ENCODE measurements around the gene ADAMTSL3.

DNA sequence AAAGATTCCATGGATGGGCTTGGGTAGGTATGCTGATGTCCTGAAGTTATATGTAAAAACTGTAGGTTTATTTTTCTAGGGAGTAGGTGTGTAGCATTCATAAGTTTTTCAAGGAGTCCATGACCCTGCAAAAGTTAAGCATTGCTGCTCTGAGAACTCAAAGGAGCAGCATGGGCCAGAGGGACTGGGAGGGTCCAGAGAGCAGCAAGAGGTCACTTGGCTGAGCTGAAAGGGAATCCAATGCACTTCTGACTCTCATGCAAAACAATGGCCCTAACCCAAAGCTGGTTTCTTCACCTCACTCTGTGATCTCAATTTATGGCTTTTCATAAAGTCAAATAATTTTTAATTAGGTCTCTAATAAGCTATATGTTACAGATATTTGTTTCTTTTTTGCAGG, 383.4 kb downstream of the ADAMTSL3 start:
- TF ChIP-seq CTBP1 (IDR thresholded peaks at IDR 0.05; ENCODE audit: borderline replicate concordance) (no peak), ELF4 (IDR thresholded peaks at IDR 0.05) (no peak), SP1 (IDR thresholded peaks at IDR 0.05) (no peak), FOXA1 (IDR thresholded peaks at IDR 0.05) (no peak), HDGF (IDR thresholded peaks at IDR 0.05; ENCODE audit: borderline replicate concordance) (no peak), FOXM1 (IDR thresholded peaks at IDR 0.05; ENCODE audit: borderline replicate concordance) (no peak), NFRKB (IDR thresholded peaks at IDR 0.05) (no peak), ARNT (IDR thresholded peaks at IDR 0.05) (no peak), ZNF384 (IDR thresholded peaks at IDR 0.05) (no peak), SUZ12 (IDR thresholded peaks at IDR 0.05) (no peak), FOXK2 (IDR thresholded peaks at IDR 0.05) (no peak), TARDBP (IDR thresholded peaks at IDR 0.05) (no peak), LEF1 (IDR thresholded peaks at IDR 0.05; ENCODE audit: borderline replicate concordance) (no peak)

Data from HEK293T (cell line).